ENCODE results near the gene PPP4C. TPM values are rescaled to one million over a fixed set of nuclear protein-coding genes. Genes with fewer than 3 reads are reported as not detected.
"Not testable (repeated sequence)": the region's sequence is repeated elsewhere in the genome, so short reads cannot be mapped to it uniquely, and the experiment has no call there.

PPP4C gene
- total RNA-seq, 1 experiment from 2014 or later, result 81.6 TPM

- no peak for DNase-seq (ENCODE audit: extremely low read depth, low read depth)
Observed at GRCh38 chr16:30120340-30121105, 44.7 kb downstream of the PPP4C start.

GRCh38 chr16:30121741-30122571, 46.2 kb downstream of the PPP4C start:
- DNase-seq (ENCODE audit: extremely low read depth, low read depth), result no peak

GRCh38 chr16:30122604-30123160, 46.9 kb downstream of the PPP4C start:
- no peak for DNase-seq (ENCODE audit: extremely low read depth, low read depth)

GRCh38 chr16:30124985-30125379, 49.2 kb downstream of the PPP4C start:
- DNase-seq (ENCODE audit: extremely low read depth, low read depth), result no peak

- DNase-seq (ENCODE audit: extremely low read depth, low read depth), result not testable (repeated sequence)
Observed at GRCh38 chr16:30125690-30126089, 49.9 kb downstream of the PPP4C start.

GRCh38 chr16:30127993-30128392, 52.2 kb downstream of the PPP4C start:
- DNase-seq (ENCODE audit: extremely low read depth, low read depth), result no peak

GRCh38 chr16:30131869-30132475, 56.2 kb downstream of the PPP4C start:
- no peak for DNase-seq (ENCODE audit: extremely low read depth, low read depth)

- DNase-seq (ENCODE audit: extremely low read depth, low read depth), result no peak
Observed at GRCh38 chr16:30132591-30132990, 56.8 kb downstream of the PPP4C start.

Other genes starting within 250 kb of the PPP4C start
- 65.5 and 69.3 TPM in 2 replicates for gene CDIPT, start 212.8 kb upstream of the PPP4C start, total RNA-seq (2014; rRNA removed; shearing (Covaris generic))
- 14.7 and 18.7 TPM in 2 replicates for gene SEZ6L2, start 176.4 kb upstream of the PPP4C start, total RNA-seq (2014; rRNA removed; shearing (Covaris generic))
- gene ASPHD1, start 175.5 kb upstream of the PPP4C start, total RNA-seq (2014; rRNA removed; shearing (Covaris generic)), result 8.5 and 11.6 TPM in 2 replicates
- 20.1 and 24.0 TPM in 2 replicates for gene KCTD13, start 149.8 kb upstream of the PPP4C start, total RNA-seq (2014; rRNA removed; shearing (Covaris generic))
- 67.8 and 68.5 TPM in 2 replicates for gene TMEM219, start 113.9 kb upstream of the PPP4C start, total RNA-seq (2014; rRNA removed; shearing (Covaris generic))
- 20.4 and 22.0 TPM in 2 replicates for gene TAOK2, start 102.1 kb upstream of the PPP4C start, total RNA-seq (2014; rRNA removed; shearing (Covaris generic))
- 12.2 and 15.0 TPM in 2 replicates for gene HIRIP3, start 80.4 kb upstream of the PPP4C start, total RNA-seq (2014; rRNA removed; shearing (Covaris generic))
- gene INO80E, start 79.8 kb upstream of the PPP4C start, total RNA-seq (2014; rRNA removed; shearing (Covaris generic)), result 81.3 and 87.8 TPM in 2 replicates
- 0.61 and 1.1 TPM in 2 replicates for gene DOC2A, start 65.0 kb upstream of the PPP4C start, total RNA-seq (2014; rRNA removed; shearing (Covaris generic))
- not detected in 2 replicates for gene C16orf92, start 52.8 kb upstream of the PPP4C start, total RNA-seq (2014; rRNA removed; shearing (Covaris generic))
- 0.07 TPM in 1 of 2 replicates, not detected in the other for gene TLCD3B, start 44.7 kb upstream of the PPP4C start, total RNA-seq (2014; rRNA removed; shearing (Covaris generic))
- gene ALDOA, start 10.2 kb upstream of the PPP4C start, total RNA-seq (2014; rRNA removed; shearing (Covaris generic)), result 1,739 and 2,065 TPM in 2 replicates
- 0.30 and 0.38 TPM in 2 replicates for gene TBX6, start 15.9 kb downstream of the PPP4C start, total RNA-seq (2014; rRNA removed; shearing (Covaris generic))
- gene YPEL3, start 20.2 kb downstream of the PPP4C start, total RNA-seq (2014; rRNA removed; shearing (Covaris generic)), result 4.9 and 8.0 TPM in 2 replicates
- 0.67 and 0.89 TPM in 2 replicates for gene GDPD3, start 37.5 kb downstream of the PPP4C start, total RNA-seq (2014; rRNA removed; shearing (Covaris generic))
- gene MAPK3, start 47.2 kb downstream of the PPP4C start, total RNA-seq (2014; rRNA removed; shearing (Covaris generic)), result 16.9 and 22.3 TPM in 2 replicates
- 0.64 TPM in 1 of 2 replicates, not detected in the other for gene CORO1A, start 107.6 kb downstream of the PPP4C start, total RNA-seq (2014; rRNA removed; shearing (Covaris generic))
- gene BOLA2B, start 117.7 kb downstream of the PPP4C start, total RNA-seq (2014; rRNA removed; shearing (Covaris generic)), result 60.8 and 85.7 TPM in 2 replicates
- 31.4 and 35.7 TPM in 2 replicates for gene SLX1A, start 117.9 kb downstream of the PPP4C start, total RNA-seq (2014; rRNA removed; shearing (Covaris generic))
- gene SULT1A3, start 123.3 kb downstream of the PPP4C start, total RNA-seq (2014; rRNA removed; shearing (Covaris generic)), result 2.8 and 4.4 TPM in 2 replicates
- 1.1 and 2.8 TPM in 2 replicates for gene NPIPB13, start 172.5 kb downstream of the PPP4C start, total RNA-seq (2014; rRNA removed; shearing (Covaris generic))

Data from NCI-H460 (cell line).